ENCODE measurements around the gene TLE1.
A peak's percentile ranks its signal among the peaks of the same experiment; 100 is the strongest.

TLE1 gene

DNA sequence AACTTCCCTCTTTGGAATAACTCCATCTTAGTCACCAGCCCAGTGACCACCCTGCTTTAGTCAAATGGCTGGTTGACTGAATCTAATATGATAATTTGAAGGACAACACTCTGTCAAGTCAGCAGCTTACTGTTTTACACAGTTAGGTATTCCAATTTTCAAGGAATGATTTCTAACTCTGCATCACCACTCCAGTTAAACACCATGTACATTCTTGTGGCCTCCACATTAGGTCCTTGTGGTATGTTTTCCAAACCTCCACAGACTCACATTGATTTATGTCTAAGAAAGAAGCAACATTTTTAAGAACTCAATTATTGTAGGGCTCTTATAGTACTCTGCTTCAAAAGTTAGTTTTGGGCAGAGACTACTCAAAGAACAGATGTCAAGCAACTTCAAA lies 110.7 kb downstream of the TLE1 start:
- no peak for DNase-seq (ENCODE audit: low spot score)

DNA sequence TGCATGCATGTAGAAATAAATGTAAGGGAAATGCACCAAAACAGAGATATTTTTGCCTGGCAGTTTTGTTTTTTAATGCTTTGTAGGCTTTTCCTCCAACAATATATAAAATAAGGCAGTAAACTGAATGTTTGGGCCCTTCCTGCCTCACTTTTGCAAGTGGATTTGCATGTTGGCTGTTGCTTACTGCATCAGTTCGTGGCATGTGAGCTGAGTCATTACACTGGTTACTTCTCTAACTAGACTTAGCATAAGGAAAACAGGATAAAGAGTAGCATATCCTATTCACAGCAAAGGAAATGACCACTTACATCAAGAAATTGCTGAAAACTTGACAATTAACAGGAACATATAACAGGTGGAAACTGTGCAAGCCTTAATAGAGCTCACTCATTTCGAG lies 113.4 kb downstream of the TLE1 start:
- DNase-seq (ENCODE audit: low spot score) = no peak

DNA sequence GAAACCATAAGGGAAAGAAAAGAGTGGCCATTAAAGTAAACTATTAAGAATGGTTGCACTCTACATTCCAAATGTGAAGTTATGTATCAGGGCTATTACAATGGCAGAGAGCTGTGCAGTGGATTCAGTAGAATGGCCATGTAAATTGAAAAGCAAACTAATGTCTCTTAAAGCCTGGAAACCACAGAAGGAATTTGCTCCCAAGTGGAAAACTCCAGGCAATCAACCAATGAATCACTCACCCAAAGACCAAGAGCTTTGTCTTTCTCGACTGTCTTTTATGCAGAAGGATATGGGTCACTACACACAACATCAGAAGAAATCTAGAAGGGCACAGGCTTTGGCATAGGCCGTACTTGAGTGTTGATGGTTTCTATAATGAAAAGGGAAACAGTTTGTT lies 114.9 kb downstream of the TLE1 start:
- no peak for DNase-seq (ENCODE audit: low spot score)

DNA sequence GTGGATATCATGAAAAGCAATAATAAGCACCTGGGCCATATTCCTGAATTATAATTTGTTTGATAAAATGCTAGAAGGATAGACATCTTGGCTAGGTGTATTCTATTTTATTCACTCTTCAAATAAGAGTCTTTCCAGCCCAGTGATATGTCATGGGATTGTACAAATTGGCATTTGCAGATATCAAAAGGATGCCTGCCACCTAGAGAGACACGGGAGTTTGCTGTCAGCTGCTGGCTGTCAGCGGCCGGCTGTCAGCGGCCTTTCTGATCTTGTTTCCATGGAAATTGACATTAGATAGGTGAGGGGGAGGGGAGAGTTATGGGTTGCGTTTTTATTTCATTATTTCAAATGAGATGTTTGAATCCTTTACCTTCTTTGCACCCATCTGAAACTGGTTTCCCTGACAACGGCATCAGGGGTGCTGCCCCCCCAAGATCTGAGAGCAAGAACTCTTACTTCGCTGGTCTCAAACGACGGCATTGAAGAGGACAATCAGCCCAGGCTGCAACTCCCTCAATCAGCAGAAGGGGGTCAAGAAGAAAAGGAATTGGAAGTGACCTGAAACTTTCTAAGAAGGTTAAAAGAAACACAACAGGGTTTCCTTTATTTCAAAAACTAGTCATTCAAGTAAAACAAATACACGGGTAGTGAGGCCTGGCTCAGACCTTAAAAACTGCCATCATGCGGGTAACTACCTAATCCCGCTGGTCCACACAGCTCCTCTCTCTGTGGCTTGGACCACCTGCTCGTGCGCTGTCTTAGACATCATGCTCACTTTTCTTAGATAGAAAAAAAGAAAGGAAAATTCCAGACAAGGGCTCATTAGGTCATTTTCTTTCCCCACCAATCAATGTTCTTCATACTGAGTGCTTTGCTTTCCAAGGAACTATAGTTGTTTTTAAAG lies 115.7 kb downstream of the TLE1 start:
- no peak for DNase-seq (ENCODE audit: low spot score)

DNA sequence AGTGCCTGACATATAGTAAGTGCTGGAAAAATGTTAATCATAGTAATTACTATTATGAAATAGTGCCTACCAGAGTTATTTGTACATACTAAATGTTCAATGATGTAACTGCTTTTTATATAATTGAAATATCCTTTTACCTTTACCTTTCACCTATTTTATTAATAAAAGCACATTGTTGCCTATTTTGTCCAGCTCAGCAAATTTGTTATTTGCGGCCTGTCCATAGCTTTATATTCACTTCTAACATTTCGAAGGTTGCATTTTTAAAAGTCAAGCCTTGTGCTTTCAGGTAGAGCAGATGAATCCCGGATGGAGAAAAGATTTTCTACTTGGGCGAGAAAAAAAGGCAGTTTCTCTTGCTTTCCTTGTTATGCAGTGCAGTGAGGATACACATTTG lies 119.3 kb downstream of the TLE1 start:
- no peak for DNase-seq (ENCODE audit: low spot score)

DNA sequence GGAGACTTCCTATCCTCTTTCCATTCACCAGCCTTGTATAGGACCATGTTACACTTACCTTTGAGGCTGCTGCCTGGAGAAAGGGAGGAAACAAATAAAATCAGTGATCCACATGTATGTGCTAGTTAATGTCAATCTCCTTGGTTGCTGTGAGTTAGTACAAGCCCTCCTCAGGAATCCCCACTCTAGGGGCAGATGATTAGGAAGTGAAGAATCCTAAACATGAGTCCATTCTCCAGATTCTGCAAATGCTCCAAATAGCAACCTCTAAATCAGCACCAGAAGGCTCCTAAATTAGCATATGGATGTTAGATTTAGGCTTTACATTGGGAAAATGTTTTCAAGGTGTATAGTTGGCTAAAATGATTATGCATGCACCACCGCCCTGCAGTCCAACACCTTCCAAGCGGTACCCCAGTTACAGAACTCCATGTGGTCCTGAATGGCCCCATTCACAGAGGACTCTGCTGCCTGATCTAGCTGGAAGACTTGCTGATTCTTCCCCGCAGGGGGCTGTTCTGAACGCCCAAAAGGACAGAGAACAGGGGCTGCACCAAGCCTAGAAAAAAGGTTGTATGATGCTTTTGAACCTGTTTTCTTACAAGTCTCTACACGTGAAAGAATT lies 123.2 kb downstream of the TLE1 start:
- DNase-seq (ENCODE audit: low spot score) = no peak

DNA sequence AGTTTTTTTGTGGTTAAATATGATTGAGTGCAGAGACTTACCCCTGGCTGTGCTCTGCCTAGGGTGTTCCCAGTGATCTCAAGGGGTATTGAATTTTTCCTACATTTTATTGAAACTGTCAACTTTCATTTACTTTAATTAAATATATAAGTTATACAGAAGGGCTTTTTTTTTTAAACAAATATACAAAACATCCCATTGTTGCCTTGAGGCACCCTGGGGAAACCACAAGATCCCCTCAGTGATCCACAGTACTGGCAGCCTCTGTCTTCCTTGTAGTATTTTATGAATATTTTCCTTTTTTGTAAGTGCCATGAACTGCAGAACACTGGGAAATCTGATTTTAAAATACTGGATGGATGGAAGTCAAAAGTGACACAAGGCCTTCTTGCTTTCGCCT lies 123.7 kb downstream of the TLE1 start:
- no peak for DNase-seq (ENCODE audit: low spot score)

DNA sequence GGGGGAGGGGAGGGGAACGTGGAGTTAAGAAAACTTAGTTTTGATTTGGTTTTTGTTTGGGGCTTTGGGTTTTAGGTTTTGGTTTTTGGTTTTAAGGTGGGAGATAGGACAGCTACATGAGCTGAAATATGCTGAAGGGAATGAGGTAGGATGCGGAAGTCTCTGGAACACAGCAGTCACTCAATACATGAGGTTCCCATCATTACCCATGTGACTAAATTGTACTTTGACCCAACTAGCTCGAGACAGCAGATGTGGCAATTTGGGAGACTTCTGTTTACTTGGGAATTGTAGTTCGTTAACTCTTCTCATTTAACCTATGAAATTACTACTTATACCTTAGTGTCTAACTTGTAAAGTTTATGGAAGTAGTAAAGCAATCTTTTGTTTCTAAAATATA lies 124.2 kb downstream of the TLE1 start:
- DNase-seq (ENCODE audit: low spot score) = no peak

DNA sequence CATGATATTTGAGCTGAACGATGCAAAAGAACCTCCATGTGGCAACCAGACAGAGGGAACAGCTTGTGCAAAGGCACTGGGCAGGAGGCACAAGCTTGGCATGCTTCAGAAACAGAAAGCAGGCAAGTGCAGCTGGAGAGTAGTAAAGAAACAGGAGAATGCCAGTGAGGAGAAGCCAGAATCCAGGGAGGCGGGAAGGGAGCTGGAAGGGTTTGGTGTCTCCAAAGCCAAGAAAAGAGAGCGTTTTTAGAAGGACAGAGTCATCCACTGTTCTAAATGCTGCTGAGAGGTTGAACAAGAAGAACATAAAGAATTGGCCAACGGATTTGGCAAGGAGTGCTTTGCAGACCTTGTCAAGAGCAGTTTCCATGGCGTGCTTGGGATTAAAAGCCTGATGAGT lies 124.7 kb downstream of the TLE1 start:
- peak; percentile 8 for DNase-seq (ENCODE audit: low spot score)

DNA sequence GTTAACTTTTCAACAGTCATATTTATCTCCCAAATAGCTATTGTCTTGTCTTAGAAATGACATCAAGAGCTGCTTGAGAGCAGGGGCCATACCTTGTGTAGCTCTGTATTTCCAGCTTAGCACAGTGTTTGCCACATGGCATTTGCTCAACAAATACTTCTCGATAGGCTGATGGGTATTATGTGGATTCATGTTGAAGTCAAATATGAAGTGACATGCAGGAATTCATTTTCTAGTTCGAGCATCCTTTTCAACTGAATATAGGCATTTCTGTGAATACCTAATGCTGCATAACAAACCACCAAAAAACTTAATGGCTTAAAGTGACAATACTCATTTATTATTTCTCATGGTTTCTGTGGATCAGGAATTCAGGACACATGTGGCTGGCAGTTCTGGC lies 125.6 kb downstream of the TLE1 start:
- no peak for DNase-seq (ENCODE audit: low spot score)

DNA sequence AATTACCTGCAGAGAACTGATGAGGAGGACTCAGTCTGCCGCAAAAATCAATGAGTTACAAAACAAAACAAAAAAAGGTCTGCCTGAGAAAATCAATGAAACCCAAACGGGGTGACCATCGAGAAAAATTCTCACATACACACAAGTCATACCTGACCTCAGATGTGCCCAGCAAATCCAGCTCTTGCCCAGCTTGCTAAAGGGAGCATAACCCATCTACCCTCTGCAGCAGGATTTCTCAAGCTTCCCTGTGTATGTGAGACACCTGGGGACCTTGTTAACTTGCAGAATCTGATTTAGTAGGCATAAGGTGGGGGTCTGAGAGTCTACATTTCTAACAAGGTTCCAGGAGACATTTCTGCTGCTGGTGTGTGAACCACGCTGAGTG lies 126.3 kb downstream of the TLE1 start:
- DNase-seq (ENCODE audit: low spot score) = no peak

DNA sequence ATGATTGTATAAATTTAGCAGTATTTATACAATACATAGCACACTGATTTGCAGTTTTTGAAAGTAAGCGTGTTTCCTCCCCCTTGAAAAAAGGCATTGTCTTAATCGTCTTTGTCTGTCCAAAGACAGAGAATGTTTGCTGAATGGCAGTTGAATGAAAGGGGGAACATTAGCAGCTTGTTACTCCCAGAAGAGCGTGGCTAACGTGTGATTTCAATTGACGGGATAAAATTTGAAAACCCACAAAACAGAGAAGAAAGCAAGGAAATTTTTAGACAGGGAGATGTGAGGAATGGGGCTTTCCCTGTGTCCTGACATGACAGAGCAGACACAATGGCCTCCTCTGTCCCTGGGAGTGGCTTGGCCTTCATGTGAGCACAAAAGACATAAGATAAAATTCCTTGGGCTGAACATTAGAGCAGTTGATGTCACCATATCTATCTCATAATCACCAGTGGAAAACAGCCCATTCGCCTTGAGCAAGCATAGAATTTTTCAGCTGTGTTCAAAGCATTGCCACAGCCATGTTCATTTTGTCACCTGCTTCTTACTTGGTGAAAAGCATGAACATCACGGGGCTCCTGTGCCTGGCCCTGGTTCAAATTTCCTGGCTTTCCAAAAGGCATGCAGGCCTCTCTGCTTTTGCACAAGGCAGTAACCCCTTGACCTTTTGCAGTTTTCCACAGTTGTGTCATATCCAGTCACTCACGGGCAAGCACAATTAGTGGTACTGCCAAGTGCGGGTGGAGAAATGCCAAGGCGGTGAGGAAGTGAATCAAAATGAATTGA lies 126.9 kb downstream of the TLE1 start:
- no peak for DNase-seq (ENCODE audit: low spot score)

DNA sequence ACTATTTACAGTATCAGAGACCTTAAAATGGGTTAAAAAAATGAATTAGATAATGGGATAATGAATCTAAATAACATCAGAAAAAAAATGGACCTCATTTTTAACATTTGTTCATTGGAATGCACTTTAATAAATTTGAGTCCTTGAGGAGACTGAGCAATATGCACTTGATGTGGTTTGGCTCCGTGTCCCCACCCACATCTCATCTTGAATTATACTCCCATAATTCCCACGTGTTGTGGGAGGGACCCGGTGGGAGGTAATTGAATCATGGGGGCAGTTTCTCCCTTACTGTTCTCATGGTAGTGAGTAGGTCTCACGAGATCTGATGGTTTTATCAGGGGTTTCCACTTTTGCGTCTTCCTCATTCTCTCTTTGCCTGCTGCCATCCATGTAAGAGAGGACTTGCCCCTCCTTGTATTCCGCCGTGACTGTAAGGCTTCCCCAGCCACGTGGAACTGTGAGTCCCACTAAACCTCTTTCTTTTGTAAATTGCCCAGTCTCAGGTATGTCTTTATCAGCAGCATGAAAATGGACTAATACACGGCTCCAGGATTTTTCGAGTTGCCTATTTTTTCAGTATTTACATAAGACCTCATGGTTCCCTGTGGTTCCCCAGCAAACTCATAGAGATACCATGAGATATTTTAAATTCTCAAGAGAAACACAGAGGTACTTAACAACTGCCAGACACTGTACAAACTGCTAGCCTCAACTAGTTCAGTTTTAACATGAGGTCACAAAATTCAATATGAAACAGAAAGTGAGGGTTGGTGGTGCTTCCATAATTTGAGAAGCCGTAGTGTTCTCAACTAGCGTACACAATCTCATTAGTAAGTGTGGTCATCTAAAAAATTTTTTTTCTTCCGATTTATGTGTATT lies 128.3 kb downstream of the TLE1 start:
- no peak for DNase-seq (ENCODE audit: low spot score)

DNA sequence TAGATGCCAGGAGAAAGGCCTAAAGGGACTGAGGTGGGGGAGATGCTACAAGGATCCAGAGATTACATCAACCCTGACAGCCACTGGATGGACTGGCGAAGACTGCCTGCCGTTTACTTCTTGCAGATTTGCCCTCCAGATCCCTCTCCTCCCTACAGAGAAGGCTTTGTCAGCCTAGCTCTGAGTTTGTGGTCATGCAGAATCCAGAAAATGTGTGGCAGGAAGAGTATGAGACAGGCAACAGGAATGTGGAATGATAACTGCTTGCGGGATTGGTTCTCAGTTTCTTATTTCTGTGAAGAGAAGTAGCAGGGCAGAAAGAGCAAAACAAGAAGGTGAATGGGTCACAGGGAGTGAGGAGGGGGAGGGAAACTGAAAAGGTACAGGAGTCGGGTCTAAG lies 129.6 kb downstream of the TLE1 start:
- DNase-seq (ENCODE audit: low spot score) = no peak

DNA sequence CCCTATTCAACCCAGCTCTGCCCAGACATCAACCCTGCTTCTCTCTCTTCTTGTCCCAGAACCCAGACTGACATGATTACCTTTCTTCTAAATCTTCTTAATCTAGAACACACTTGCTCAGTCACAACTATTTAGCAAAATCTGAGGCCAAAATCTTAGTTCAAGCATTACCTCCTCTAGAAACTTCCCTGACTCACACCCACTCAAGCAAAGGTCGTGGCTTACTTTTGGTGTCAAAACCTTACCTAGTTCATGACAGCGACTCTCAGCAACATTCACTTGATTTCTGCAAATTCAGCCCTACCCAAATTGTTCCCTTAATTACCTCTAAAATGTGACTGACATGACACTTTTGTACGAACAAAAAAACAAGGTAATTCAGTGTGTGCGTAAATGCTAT lies 130.2 kb downstream of the TLE1 start:
- DNase-seq (ENCODE audit: low spot score) = no peak

DNA sequence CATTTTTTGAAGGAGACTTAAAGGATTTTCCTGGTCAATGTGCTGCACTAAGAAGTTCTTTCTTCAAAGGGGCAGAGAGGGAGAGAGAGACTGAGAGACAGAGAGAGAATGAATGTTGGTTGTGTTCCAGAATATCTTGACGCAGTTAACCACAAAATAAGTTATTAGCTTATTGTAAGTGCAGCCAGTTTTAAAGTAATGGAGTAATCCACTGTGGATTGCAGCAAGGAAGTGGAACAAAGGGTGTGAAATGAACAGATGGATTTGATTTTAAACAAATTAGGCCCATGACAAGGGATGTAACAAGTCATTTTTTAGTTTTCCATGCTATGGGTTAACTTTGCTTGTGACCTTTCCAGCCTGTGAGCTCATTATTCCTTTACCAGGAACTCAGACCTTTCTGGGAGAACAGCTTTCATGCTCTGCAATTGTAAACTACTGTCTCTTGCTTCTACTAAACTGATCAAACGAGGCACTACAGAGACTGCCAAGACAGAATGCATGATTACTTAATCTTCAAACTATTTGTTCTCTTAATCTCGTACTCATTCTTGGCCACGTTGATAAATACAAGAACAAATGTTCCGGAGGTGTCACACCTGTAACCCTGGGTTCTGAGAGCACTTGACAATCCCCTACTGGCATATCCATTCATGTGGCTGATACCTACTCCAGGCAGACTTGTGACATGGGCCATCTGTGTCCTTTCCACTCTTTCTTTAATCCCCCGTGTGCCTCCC lies 131.1 kb downstream of the TLE1 start:
- no peak for DNase-seq (ENCODE audit: low spot score)

DNA sequence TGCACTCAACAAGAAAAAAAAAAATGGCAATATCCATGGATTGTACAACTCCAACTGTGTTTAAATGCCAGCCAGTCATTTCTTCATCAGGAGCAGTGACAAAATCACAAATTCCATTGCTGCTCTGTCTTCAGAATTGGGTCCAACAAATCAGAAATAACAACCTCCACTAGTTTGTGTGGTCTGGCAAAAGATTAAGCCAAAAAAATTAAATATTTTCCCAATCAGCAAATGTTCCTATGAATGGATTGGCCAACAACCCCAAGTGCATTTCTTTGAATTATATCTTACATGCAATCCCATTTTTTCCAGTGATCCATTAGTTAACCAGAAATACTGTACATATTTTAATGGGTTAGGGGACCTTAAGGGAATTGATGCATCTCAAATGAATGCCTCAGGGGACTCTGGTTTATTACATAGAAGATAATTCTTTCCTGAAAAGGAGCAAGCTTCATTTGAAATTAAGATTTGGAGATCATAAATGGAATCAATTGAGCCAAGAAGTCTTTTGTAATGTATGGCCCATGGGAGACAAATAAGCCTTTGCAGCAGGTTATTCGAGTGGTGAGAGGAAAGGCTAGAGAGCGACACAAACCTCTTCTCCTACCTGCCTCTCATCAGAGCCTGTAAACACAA lies 131.8 kb downstream of the TLE1 start:
- DNase-seq (ENCODE audit: low spot score) = no peak

DNA sequence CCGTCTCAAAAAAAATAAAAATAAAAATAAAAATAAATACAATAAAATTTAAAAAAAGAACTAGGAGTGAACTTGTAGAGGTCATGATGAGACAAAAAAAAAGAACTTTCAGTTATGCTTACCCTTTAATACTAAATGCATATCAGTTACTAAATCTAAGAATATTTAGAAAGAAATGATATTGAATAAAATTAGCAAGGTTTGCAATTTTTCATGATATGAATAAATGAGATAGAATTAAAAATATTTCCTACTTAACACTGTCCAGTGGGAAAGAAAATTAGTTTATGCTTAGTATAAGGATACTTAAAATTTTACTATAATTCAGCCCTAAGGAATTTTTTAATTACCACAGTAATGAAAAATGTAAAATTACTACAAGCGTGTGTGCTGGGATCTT lies 132.4 kb downstream of the TLE1 start:
- DNase-seq (ENCODE audit: low spot score) = no peak

DNA sequence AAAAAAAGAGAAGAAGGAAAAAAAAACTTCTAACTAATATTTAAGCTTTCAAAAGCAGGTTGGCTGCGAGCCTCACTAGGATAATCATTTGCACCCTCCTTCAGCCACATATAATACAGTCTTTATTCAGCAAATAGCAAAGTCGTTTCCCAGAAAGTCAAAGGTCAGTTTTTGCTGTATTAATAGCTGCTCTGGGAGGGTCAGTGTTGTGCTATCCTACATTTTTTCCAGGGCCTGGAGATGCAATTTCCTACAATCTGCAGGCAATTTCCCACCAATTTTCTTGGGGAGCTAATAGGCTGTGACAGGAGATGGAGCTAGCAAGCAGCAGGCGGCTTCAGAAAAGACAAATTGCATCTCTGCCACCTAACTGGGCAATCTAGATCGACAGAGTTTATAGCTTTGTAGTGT lies 136.8 kb downstream of the TLE1 start:
- no peak for DNase-seq (ENCODE audit: low spot score)

DNA sequence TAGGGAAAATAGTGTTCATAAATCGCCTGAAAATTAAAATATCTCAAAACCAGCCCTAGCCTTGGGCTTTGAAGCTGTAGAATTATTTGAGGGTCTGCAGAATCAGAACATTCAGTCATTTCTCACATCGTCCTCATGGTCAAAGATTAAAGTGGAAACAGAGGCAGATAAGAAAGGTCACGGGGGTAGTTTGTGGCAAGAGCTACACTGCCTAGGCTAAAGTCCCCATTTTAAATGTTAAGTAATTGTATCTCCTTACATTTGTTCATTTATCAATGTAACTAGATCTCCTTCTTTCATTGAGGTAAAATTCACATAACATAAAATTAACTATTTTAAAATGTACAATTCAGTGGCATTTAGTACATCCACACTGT lies 139.2 kb downstream of the TLE1 start:
- DNase-seq (ENCODE audit: low spot score) = no peak

Measured in cerebellar cortex (tissue), 1 donor.